HG02623 (cell line): ENCODE results near the gene SRP9.
"Not testable (repeated sequence)": the region's sequence is repeated elsewhere in the genome, so short reads cannot be mapped to it uniquely, and the experiment has no call there.

Experiments used
- ATAC-seq: cut with Tn5 transposase; IDR thresholded peaks from one replicate; pipeline ENCODE4 v1.9.1; 2021; ENCODE audit warnings: moderate library complexity; ENCODE audit not compliant: unreplicated experiment

The SRP9 gene

DNA sequence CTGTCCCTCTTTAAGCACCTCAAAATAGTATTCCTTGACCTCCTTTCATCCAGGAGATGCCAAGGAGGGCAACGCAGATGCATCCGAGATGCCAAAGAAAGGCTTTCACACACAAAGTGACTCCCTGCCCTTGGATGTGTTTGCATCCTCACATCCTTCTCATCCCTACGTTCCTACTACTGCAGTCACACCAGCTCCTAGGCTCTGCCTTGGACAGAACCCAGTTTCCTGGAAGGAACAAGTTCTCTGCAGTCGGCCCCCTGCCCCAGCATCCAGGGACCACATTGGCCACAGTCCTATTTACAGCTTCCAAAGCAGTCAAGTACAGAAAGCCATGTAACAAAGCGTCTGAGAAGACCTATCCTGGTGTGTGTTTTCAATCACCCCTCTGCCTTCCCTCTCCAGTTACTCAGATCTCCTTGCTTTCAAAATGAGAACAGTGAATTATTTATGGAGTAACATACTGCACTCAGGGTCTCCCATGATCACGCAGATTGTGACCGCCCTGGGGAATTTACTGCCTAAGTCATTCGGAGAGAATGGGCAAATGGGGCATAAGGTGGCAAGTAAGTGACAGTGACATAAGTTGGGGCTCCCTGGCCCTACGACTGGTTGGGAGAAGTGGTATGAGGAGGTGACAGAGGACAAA is 21.8 kb upstream of the SRP9 start:
- ATAC-seq, result no peak

DNA sequence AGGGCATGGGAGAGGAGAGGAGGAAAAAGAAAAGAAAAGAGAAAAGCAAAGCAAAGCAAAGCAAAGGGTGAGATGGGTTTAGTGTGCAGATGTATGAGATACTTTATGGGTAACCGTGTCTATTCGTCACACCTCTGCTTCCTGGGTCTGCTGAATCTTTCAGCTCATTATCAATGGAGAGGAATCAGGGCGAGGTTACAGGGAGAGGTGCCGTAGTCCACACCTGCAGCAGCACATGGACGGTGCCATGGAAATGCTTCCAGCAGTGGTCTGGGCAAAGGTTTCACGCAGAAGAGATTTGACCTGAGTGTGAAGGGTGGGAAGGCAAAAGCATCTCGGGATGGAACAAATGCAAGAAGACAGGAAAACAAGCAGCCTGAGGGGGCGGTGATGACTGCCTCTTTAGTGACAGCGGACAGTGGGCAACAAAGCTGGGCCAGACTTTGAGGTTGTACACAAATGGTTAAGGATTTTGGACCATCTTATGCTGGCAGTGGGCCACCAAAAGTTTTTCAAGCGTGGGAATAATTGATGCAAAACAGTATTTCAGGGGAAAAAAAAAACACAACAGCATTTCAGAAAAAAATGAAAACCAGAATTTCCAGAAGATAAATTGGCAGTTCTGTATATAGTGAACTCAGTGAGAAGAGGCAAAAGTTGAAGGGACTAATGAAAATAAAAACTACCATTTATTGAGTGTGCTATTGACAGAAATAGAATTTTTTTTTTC is 19.5 kb upstream of the SRP9 start:
- ATAC-seq, result no peak

DNA sequence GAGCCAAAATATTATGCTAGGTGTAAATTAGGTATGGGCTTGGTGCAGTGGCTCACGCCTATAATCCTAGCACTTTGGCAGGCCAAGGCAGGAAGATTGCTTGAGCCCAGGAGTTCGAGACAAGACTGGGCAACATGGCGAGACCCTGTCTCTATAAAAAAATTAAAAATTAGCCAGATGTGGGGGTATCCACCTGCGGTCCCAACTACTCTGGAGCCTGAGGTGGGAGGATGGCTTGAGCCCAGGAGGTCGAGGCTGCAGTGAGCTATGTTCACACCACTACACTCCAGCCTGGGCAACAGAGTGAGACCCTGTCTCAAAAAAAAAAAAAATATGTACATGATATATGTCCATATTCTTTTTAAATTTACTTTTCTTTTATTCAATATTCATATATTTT is 17.7 kb upstream of the SRP9 start:
- ATAC-seq, result not testable (repeated sequence)

DNA sequence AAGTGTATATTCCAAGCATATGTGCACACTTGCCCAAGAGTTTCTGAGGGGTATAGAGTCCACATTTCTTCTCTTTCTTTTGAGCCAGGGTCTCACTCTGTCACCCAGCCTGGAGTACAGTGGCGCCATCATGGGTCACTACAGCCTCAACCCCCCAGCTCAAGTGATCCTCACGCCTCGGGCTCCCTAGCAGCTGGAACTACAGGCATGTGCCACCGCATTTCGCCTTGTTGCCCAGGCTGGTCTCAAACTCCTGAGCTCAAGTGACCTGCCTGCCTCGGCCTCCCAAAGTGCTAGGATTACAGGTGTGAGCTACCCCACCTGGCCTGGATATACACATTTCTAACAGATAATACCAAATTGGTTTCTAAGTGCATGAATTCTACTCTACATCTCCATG is 17.1 kb upstream of the SRP9 start:
- ATAC-seq, result no peak

DNA sequence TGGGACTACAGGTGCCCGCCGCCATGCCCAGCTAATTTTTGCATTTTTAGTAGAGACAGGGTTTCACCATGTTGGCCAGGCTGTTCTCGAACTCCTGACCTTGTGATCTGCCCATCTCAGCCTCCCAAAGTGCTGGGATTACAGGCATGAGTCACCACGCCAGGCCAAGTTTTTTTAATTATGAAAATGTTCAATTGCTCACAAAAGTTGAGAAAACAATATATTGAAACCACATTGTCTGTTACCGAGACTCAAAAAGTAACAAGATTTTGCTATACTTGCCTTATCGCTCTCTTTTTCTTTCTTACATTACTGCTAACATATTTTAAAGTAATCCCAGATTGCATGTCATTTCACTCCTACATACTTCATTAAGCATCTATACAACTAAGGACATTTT is 16.2 kb upstream of the SRP9 start:
- not testable (repeated sequence) for ATAC-seq

DNA sequence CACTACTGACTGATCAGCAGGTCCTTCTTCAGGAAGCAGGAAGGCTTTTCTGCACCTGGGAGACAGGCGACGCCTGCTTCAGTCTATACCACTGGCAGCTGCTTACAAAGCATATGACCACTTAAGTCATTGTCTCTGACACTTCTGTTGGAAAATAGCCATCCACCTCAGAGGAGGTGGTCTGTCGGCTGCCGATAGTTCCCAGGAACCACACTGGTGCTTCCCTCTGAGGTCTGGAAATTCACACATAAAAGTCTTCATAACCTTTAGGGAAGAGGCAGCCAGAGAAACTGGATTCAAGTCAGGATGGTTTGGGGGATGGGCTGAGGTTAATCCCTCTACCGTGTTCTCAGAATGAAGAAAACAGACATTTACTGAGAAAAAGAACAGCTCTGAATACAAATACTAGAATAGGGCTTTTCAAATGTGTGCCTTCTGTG is 15.6 kb upstream of the SRP9 start:
- no peak for ATAC-seq

GRCh38 chr1:225762444-225762843 is 15.2 kb upstream of the SRP9 start:
- no peak for ATAC-seq

GRCh38 chr1:225763716-225764548 is 13.7 kb upstream of the SRP9 start:
- ATAC-seq, result no peak

DNA sequence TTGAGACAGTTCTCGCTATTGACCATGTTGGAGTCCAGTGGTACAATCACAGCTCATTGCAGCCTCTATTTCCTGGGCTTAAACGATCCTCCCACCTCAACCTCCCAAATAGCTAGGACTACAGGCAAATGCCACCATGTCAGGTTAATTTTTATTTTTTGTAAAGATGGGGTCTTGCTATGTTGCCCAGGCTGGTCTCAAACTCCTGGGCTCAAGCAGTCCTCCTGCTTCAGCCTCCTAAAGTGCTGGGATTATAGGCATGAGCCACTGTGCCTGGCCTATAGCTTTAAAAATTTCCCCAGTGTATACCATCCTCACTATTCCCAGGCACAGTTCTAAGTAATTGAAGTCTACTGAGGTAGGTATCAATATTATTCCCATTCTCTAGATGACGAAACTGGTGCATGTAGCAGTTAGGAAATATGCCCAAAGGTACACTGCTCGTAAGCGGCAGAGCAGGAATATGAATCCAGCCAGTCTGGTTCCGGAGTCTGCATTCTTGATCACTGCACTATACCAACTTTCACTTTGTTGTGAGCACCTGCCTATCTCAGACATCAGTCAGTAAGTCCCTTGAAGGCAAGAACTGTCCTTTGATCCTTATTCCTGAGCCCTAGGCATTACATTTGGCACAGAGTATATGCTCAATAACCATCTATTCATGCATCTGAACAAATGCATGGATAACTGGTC is 11.5 kb upstream of the SRP9 start:
- no peak for ATAC-seq

DNA sequence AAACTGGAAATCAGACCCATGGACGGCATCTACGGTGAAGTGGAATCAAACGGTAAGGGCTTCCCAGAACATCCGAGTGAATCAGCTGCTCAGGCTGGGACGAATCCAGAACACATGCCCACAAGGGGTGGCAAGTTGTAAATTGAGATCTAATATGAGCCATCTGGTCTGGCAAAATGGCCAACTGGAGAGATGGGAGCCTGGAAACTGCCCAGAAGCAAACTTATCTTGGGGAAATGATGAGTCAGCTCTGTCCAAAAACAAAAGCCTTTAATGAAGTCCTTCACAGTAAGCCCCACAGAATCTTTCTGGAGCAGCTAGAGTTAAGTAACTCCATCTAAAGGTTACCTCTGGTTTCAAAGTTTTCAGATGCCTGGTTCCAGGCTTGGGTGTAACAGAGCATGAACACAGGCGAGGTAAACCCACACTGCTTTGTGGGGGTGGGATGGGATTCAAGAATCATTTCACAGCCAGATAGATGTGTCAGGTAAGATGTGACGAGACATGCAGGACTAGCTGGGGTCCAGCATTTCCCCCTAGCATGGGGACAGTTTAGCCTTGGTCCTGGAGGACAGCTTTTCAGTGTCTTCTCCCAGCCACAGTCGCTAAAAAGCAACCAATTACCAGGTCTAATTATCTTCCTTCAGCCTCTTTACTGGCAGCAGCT is 10.5 kb upstream of the SRP9 start:
- ATAC-seq, result no peak

GRCh38 chr1:225767634-225768540 is 9.7 kb upstream of the SRP9 start:
- no peak for ATAC-seq

DNA sequence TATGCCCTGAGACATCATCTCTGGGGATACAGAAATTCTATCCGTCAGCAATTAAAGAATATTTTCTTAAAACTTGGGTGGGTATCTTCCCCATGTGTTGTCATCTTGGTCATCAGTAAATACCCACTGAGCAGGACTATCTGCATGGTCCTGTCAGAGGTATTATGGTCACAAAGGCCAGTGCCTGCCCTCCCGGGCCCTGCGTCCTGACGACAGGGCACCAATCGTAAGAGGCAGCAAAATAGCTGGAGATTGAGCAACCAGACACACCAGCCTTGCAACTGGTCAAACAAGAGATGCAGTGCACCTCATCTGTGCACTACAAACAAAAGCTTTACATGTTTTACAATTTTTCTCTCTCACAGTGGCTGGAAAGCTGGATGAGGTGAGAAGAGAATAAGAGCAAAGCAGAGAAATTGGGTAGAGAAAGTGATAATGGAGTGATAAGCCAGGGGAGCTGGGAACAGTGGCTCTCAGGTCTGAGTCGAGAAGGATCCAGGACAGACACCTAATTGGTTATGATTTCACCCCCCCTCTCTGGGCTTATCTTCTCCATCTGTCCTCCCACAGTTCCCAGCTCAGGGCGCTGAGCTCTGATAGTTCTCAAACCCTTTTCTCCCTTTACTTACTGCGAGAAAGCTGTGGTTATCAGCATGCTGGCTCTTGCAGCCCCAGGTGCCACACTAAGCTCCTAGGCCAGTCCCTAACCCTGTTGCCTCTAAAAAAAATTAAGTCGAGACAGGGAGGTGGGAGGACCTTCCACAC is 8.8 kb upstream of the SRP9 start:
- ATAC-seq, result no peak

- no peak for ATAC-seq
These were observed 7.9 kb upstream of the SRP9 start for GRCh38 chr1:225769687-225770086.

GRCh38 chr1:225770561-225771248 is 6.9 kb upstream of the SRP9 start:
- ATAC-seq, result no peak

GRCh38 chr1:225771661-225772322 is 5.8 kb upstream of the SRP9 start:
- no peak for ATAC-seq

DNA sequence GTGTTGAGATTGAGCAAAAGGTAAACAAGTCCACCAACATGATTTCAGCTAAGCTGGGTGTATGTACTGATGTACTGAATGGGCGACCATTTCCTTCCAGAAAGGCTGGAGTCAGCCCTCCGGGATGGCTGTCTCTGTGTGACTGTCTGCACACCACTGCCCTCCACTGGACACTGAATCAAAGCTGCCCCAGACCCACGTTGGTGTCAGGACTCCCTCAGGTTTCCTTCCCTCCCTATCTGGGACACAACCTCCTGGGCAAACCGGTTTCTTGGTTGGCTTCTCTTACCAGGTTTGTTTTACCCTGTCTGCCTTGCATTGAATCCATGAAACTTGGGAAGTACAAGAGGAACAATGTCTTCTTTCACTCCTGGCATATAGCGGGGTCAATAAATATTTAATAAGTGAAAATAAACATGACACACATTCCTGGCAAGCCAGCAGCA is 5.3 kb upstream of the SRP9 start:
- ATAC-seq, result no peak

- ATAC-seq, result no peak
These were observed 4.8 kb upstream of the SRP9 start for GRCh38 chr1:225772848-225773247.
